Muscle of arm (tissue), 12 donors: ENCODE measurements around the gene TMEM8B. TPM values are rescaled to one million over a fixed set of nuclear protein-coding genes. Genes with fewer than 3 reads are reported as not detected.
"Not testable (repeated sequence)": the region's sequence is repeated elsewhere in the genome, so short reads cannot be mapped to it uniquely, and the experiment has no call there.

Source experiments
- DNase-seq: peaks from one replicate; pipeline ENCODE4 v3.0.0-alpha.2; 2013
- polyA plus RNA-seq, 12 donors: library from polyadenylated mRNA; unstranded; fragments of 120-200 nt; gene quantifications; one replicate each; pipeline ENCODE4 v1.2.1, GENCODE V29; 2013; ENCODE audit not compliant: insufficient read length in 12 of 12

Gene TMEM8B
- polyA plus RNA-seq, 12 donors, result 12.0 to 33.1 (median 22.2) TPM; not detected in 1

GRCh38 chr9:35906923-35907699, 78.1 kb downstream of the TMEM8B start:
- DNase-seq, result peak; percentile 51

- DNase-seq, result peak; percentile 87
Observed at GRCh38 chr9:35907711-35908503, 78.9 kb downstream of the TMEM8B start.

GRCh38 chr9:35908504-35909125, 79.6 kb downstream of the TMEM8B start:
- peak; percentile 68 for DNase-seq

DNA sequence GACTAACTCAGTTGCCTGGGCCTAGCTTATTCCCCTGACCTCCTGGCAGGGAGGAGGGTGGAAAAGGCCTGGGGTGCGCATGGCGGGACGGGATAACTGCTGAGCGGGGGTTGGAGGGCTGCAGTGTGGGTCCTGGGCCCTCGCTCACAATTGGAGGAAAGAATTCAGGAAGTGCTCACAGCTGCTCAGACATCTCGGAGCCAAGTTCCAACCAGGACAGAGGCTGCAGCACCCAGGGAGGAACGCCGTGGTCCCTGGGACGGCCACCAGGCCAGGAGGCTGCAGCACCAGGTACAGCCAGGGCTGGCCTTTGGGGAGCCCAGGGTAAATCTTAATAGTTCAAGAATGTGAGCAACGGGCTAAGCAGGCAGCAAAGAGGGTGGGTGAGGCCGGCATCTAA, 80.2 kb downstream of the TMEM8B start, which contains the start of gene SPAAR:
Gene SPAAR, plus strand, starts transcription at position 217 of the 400 bp plus-strand sequence. CDS start 974 bp downstream, outside the sequence.
- no peak for DNase-seq

DNA sequence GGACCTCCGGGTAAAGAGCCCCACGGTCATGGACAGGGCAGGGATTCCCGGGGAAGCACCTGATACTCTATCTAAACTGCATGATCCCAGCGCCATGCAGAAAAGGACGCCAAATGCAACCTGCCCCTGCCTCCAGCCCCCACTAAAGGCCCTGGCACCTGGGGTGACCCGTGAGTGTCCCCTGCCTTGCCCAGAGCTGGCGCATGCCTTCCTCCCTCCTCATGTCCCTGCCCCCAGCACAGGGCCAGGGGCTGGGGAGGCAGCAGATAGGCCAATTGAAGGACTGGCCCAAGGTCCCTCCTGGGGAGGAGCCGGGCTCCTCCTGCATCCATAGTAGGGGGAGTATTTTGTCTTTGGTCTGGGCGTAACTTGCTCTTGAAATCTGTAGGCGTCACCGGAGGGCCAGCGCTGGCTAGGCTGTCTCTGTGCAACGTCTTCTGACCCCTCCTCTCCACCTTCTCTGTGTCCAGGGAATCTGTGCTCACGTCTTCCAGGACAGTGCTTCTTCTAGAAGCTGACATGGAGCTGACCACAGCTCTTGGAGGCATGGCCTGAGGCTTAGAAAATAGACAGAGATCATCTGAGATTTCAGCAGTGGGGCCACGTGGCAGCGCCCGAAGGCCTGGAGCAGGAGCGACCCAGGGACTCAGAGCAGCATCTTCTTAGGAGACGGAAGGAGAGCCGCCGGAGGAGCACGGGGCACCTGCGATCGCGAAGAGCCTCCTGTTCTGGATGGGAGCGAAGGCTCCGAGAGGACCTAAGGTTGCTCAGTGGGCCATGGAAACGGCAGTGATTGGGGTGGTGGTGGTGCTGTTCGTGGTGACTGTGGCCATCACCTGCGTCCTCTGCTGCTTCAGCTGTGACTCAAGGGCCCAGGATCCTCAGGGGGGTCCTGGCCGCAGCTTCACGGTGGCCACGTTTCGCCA, 80.9 kb downstream of the TMEM8B start:
- DNase-seq, result no peak

- no peak for DNase-seq
Observed at GRCh38 chr9:35910613-35911359, 81.8 kb downstream of the TMEM8B start.

DNA sequence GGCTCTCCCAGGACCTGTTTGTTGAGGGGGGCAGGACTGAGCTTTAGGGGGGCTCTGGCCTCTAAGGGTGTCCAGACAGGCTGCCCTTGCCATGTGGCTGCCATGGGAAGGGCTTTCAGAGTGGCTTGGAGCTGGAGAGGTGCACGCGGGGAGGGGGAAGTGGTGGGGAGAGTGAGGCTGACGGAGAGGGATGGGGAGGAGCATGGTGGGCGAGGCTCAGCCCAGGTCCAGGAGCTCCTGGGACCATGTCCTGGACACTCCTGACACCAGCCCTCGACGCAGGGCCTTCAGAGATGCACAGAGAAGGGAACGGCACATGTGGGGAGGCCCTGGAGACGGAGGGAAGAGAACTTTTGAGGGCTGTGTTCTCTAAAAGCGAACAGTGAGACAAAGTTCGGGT, 82.7 kb downstream of the TMEM8B start:
- DNase-seq, result no peak

- DNase-seq, result no peak
Observed at GRCh38 chr9:35912791-35913400, 83.9 kb downstream of the TMEM8B start.

DNA sequence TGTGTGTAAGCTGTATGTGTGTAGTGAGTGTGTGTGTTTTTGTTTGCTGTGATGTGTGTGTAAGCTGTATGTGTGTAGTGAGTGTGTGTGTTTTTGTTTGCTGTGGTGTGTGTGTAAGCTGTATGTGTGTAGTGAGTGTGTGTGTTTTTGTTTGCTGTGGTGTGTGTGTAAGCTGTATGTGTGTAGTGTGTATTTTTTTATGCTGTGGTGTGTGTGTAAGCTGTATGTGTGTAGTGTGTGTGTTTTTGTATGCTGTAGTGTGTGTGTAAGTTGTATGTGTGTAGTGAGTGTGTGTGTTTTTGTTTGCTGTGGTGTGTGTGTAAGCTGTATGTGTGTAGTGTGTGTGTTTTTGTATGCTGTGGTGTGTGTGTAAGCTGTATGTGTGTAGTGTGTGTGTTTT, 84.4 kb downstream of the TMEM8B start:
- not testable (repeated sequence) for DNase-seq

DNA sequence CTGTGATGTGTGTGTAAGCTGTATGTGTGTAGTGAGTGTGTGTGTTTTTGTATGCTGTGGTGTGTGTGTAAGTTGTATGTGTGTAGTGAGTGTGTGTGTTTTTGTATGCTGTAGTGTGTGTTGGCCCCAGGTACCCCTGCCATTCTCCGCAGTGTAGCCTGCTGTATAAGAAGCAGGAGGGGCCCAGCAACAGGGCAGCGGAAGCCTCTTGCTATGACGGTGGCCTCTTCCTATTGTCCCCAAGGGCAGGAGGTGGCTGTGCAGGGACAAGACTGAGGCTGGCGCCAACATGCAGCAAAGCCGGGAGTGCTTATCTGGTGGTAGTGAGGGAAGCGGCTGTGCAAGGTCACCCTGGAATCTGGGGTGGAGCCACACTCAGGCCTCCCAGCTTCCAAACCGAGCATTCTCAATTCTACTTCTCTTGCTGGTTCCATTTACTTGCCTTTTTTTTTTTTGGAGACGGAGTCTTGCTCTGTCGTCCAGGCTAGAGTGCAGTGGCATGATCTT, 85.3 kb downstream of the TMEM8B start:
- DNase-seq, result no peak

Other genes starting within 250 kb of the TMEM8B start
- gene TESK1, start 224.0 kb upstream of the TMEM8B start, polyA plus RNA-seq, result 10 to 100 TPM in 11 of 12 donors, not detected in 1; 27.1 to 42.8 (median 33.8) TPM
- 1 to 10 TPM in 10 of 12 donors, not detected in 2; 1.0 to 4.8 (median 2.1) TPM for gene CD72, start 210.8 kb upstream of the TMEM8B start, polyA plus RNA-seq
- gene SIT1, start 178.3 kb upstream of the TMEM8B start, polyA plus RNA-seq, result 1 to 10 TPM in 1 of 12 donors, under 1 TPM in 8, not detected in 3; 0.13 to 2.3 (median 0.20) TPM
- not detected for gene RMRP, start 171.2 kb upstream of the TMEM8B start, polyA plus RNA-seq
- gene CCDC107, start 170.9 kb upstream of the TMEM8B start, polyA plus RNA-seq, result 10 to 100 TPM in 10 of 12 donors, not detected in 2; 12.4 to 21.7 (median 16.1) TPM
- 1 to 10 TPM in 11 of 12 donors, not detected in 1; 3.3 to 8.0 (median 5.2) TPM for gene ARHGEF39, start 164.0 kb upstream of the TMEM8B start, polyA plus RNA-seq
- 1 to 10 TPM in 4 of 12 donors, under 1 TPM in 6, not detected in 2; 0.42 to 6.9 (median 0.75) TPM for gene CA9, start 155.3 kb upstream of the TMEM8B start, polyA plus RNA-seq
- gene TPM2, start 139.3 kb upstream of the TMEM8B start, polyA plus RNA-seq, result over 10,000 TPM in 1 of 12 donors, 1,000 to 10,000 TPM in 11; 1,434 to 10,856 (median 6,506) TPM
- 100 to 1,000 TPM in 3 of 12 donors, 10 to 100 TPM in 8, not detected in 1; 83.0 to 108 (median 90.3) TPM for gene TLN1, start 97.0 kb upstream of the TMEM8B start, polyA plus RNA-seq
- gene CREB3, start 96.6 kb upstream of the TMEM8B start, polyA plus RNA-seq, result 10 to 100 TPM in 11 of 12 donors, not detected in 1; 21.3 to 45.7 (median 24.9) TPM
- gene GBA2, start 80.0 kb upstream of the TMEM8B start, polyA plus RNA-seq, result 10 to 100 TPM in 11 of 12 donors, not detected in 1; 33.9 to 87.1 (median 55.8) TPM
- 10 to 100 TPM in 11 of 12 donors, not detected in 1; 15.1 to 21.8 (median 19.8) TPM for gene RGP1, start 79.9 kb upstream of the TMEM8B start, polyA plus RNA-seq
- 1 to 10 TPM in 1 of 12 donors, under 1 TPM in 1, not detected in 10; 0.98 to 1.4 TPM for gene MSMP, start 75.0 kb upstream of the TMEM8B start, polyA plus RNA-seq
- 10 to 100 TPM in 11 of 12 donors, not detected in 1; 14.4 to 30.9 (median 26.3) TPM for gene NPR2, start 37.6 kb upstream of the TMEM8B start, polyA plus RNA-seq
- gene SPAG8, start 17.0 kb upstream of the TMEM8B start, polyA plus RNA-seq, result 1 to 10 TPM in 10 of 12 donors, not detected in 2; 1.7 to 4.0 (median 2.2) TPM
- gene HINT2, start 14.2 kb upstream of the TMEM8B start, polyA plus RNA-seq, result 10 to 100 TPM in 11 of 12 donors, not detected in 1; 25.7 to 40.7 (median 29.3) TPM
- gene FAM221B, start 496 bp upstream of the TMEM8B start, polyA plus RNA-seq, result under 1 TPM in 10 of 12 donors, not detected in 2; 0.07 to 0.62 (median 0.23) TPM
- gene OR13J1, start 41.2 kb downstream of the TMEM8B start, polyA plus RNA-seq, result under 1 TPM in 4 of 12 donors, not detected in 8; 0.13 to 0.31 (median 0.17) TPM
- gene HRCT1, start 77.0 kb downstream of the TMEM8B start, polyA plus RNA-seq, result 1 to 10 TPM in 8 of 12 donors, under 1 TPM in 2, not detected in 2; 0.18 to 2.6 (median 1.5) TPM
- gene SPAAR, start 80.3 kb downstream of the TMEM8B start, polyA plus RNA-seq, result 1 to 10 TPM in 10 of 12 donors, not detected in 2; 1.1 to 2.8 (median 1.9) TPM
- gene OR2S2, start 128.9 kb downstream of the TMEM8B start, polyA plus RNA-seq, result under 1 TPM in 6 of 12 donors, not detected in 6; 0.22 to 0.48 (median 0.29) TPM
- 10 to 100 TPM in 11 of 12 donors, not detected in 1; 21.7 to 62.1 (median 29.2) TPM for gene RECK, start 207.7 kb downstream of the TMEM8B start, polyA plus RNA-seq